Type B pancreatic cell (in vitro differentiated cells): ENCODE data around the gene HIVEP3. TPM values are rescaled to one million over a fixed set of nuclear protein-coding genes. Genes with fewer than 3 reads are reported as not detected.

ENCODE experiments used
- DNase-seq: peaks from one replicate; pipeline ENCODE4 v3.0.0; 2021; ENCODE audit warnings: mixed read lengths; ENCODE audit not compliant: unreplicated experiment; ENCODE audit errors: extremely low spot score
- H3K27ac Mint-ChIP-seq: 2 replicates; pipeline ENCODE4 v1.8.0; 2021; ENCODE audit warnings: mild to moderate bottlenecking, mixed read lengths
- H3K27me3 Mint-ChIP-seq: 2 replicates; pipeline ENCODE4 v1.8.0; 2021; ENCODE audit warnings: mixed read lengths
- H3K36me3 Mint-ChIP-seq: 2 replicates; pipeline ENCODE4 v1.8.0; 2021; ENCODE audit warnings: mixed read lengths
- H3K4me1 Mint-ChIP-seq: one replicate; pipeline ENCODE4 v1.8.0; 2021; ENCODE audit warnings: mixed read lengths; ENCODE audit not compliant: unreplicated experiment
- H3K4me3 Mint-ChIP-seq: 2 replicates; pipeline ENCODE4 v1.8.0; 2021; ENCODE audit warnings: mild to moderate bottlenecking, mixed read lengths
- H3K9me3 Mint-ChIP-seq: 2 replicates; pipeline ENCODE4 v1.8.0; 2021; ENCODE audit warnings: mixed read lengths
- CTCF ChIP-seq: fragments of 200-600 bp; sonication (generic); conservative IDR thresholded peaks from 2 replicates; pipeline ENCODE4 v1.5.0; 2021; ENCODE audit warnings: antibody characterized with exemption, mild to moderate bottlenecking
- total RNA-seq: library from RNA; stranded (reverse); gene quantifications from 2 replicates; pipeline ENCODE4 v1.2.1, GENCODE V29; 2021; ENCODE audit warnings: low replicate concordance

HIVEP3 gene
- total RNA-seq, 1 donor from 2014 or later = 9.2 TPM

- no peaks in the 10 kb centered on the region for H3K27me3 Mint-ChIP-seq
- H3K4me3 Mint-ChIP-seq = no peak overlapping the region
- no peak for TF ChIP-seq CTCF
- H3K36me3 Mint-ChIP-seq = no peaks in the 10 kb centered on the region
- no peak for DNase-seq
- H3K9me3 Mint-ChIP-seq = peaks cover 9% of the 10 kb centered on the region
- peaks cover 23% of the 10 kb centered on the region for H3K4me1 Mint-ChIP-seq
- no peak overlapping the region for H3K27ac Mint-ChIP-seq
These were observed 41.9 kb downstream of the HIVEP3 start for GRCh38 chr1:41876576-41877445.

- Mint-ChIP-seq H3K9me3 (peaks cover 9% of the 10 kb centered on the region), H3K27me3 (no peaks in the 10 kb centered on the region), H3K36me3 (no peaks in the 10 kb centered on the region), H3K4me1 (peaks cover 22% of the 10 kb centered on the region), H3K4me3 (no peak overlapping the region), H3K27ac (no peak overlapping the region)
- TF ChIP-seq CTCF = no peak
- DNase-seq = no peak
These were observed 43.2 kb downstream of the HIVEP3 start for GRCh38 chr1:41875487-41875886.

GRCh38 chr1:41874903-41875411 is 43.8 kb downstream of the HIVEP3 start:
- H3K27me3 Mint-ChIP-seq = no peaks in the 10 kb centered on the region
- no peak overlapping the region for H3K4me3 Mint-ChIP-seq
- DNase-seq = no peak
- H3K4me1 Mint-ChIP-seq = peaks cover 22% of the 10 kb centered on the region
- no peak overlapping the region for H3K27ac Mint-ChIP-seq
- H3K36me3 Mint-ChIP-seq = no peaks in the 10 kb centered on the region
- no peak for TF ChIP-seq CTCF
- peaks cover 9% of the 10 kb centered on the region for H3K9me3 Mint-ChIP-seq

DNA sequence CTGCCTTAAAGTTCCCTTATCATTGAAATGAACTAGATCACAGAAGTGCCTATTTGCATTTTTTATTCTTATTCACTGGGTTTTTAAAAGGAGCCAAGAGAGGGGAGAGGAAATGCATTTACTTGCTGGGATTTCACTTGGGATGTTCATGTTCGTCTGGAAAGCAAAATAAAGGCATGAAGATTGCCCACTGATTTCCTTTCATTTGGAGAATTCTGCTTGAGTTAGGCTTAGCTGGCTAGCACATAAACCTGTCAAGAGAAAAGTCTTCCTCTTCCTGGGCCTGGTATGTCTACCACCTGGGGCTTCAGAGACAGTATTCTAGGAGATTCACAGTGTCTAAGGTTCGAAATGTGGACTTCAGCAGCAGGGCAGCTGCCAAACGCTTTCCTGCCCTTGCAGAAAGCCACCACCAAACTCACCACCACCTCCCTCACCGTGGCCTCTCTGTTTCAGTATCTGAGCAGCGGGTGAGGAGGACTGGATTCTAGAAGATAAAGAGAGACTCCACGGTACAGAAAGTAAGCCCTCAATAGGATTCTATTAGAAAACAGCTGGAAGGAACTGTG is 44.5 kb downstream of the HIVEP3 start:
- Mint-ChIP-seq H3K27me3 (no peaks in the 10 kb centered on the region), H3K4me3 (no peak overlapping the region), H3K9me3 (peaks cover 4% of the 10 kb centered on the region), H3K4me1 (peaks cover 18% of the 10 kb centered on the region), H3K27ac (no peak overlapping the region), H3K36me3 (no peaks in the 10 kb centered on the region)
- no peak for TF ChIP-seq CTCF
- no peak for DNase-seq

DNA sequence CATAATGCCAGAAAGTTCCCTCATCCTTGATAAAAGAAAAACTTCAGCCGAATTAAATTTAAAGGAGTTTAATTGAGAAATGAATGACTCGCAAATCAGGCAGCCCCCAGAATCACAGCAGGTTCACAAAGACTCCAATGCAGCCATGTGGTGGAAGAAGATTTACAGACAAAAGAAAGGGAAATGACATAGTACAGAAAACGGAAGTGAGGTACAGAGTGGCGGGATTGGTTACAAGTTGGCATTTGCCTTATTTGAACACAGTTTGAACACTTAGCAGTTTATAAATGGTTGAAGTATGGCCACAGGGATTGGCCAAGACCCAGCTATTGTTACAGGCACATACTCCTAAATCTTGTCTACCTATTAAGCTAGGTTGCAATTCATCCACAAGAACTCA is 46.6 kb downstream of the HIVEP3 start:
- TF ChIP-seq CTCF = no peak
- no peak for DNase-seq
- Mint-ChIP-seq H3K9me3 (no peaks in the 10 kb centered on the region), H3K27me3 (no peaks in the 10 kb centered on the region), H3K4me3 (no peak overlapping the region), H3K36me3 (no peaks in the 10 kb centered on the region), H3K4me1 (peaks cover 13% of the 10 kb centered on the region), H3K27ac (no peak overlapping the region)
